Measurements from ENCODE around the gene TLL2.

The TLL2 gene

GRCh38 chr10:96512524-96513304 is 1.0 kb downstream of the TLL2 start:
- TF ChIP-seq CTCF (IDR thresholded peaks at IDR 0.05; ENCODE audit: low read length) (no peak), EZH2 (optimal IDR thresholded peaks at IDR 0.05; ENCODE audit: low read depth, low read length) (no peak), EZH2phosphoT487 (IDR thresholded peaks at IDR 0.05; ENCODE audit: low read length) (no peak)
- Histone ChIP-seq H3K4me2 (ENCODE audit: low read depth, low read length) (peak overlapping the region; percentile 99), H4K20me1 (ENCODE audit: insufficient read depth, low read length) (no peaks in the 10 kb centered on the region), H3K79me2 (ENCODE audit: low read length) (no peaks in the 10 kb centered on the region), H3K27me3 (replicated peaks; ENCODE audit: insufficient read depth, low read length) (peaks cover 15% of the 10 kb centered on the region), H3K9ac (ENCODE audit: low read length) (no peak overlapping the region), H3K27ac (ENCODE audit: low read length) (no peak overlapping the region), H3F3A (ENCODE audit: insufficient read depth, low read length) (peaks cover 17% of the 10 kb centered on the region; the same call in 1 of the 2 replicates), H3K9me2 (replicated peaks; ENCODE audit: insufficient read depth, low read length) (no peaks in the 10 kb centered on the region), H2AFZ (ENCODE audit: low read length) (peak overlapping the region; percentile 84), H3K9me3 (replicated peaks; ENCODE audit: insufficient read depth, low read length) (no peaks in the 10 kb centered on the region), H3K4me3 (ENCODE audit: low read length) (peak overlapping the region; percentile 73), H3K4me1 (ENCODE audit: low read length) (peaks cover 13% of the 10 kb centered on the region), H3K36me3 (replicated peaks; ENCODE audit: insufficient read depth, low read length) (no peaks in the 10 kb centered on the region)
- no peak for DNase-seq

GRCh38 chr10:96511044-96511945 is 2.4 kb downstream of the TLL2 start:
- DNase-seq = no peak
- Histone ChIP-seq H2AFZ (ENCODE audit: low read length) (no peak overlapping the region), H3K9me2 (replicated peaks; ENCODE audit: insufficient read depth, low read length) (no peaks in the 10 kb centered on the region), H3K4me3 (ENCODE audit: low read length) (no peak overlapping the region), H3K9me3 (replicated peaks; ENCODE audit: insufficient read depth, low read length) (no peaks in the 10 kb centered on the region), H3K9ac (ENCODE audit: low read length) (no peak overlapping the region), H3K36me3 (replicated peaks; ENCODE audit: insufficient read depth, low read length) (no peaks in the 10 kb centered on the region), H3K79me2 (ENCODE audit: low read length) (no peaks in the 10 kb centered on the region), H3K4me2 (ENCODE audit: low read depth, low read length) (no peak overlapping the region), H3F3A (ENCODE audit: insufficient read depth, low read length) (peaks cover 17% of the 10 kb centered on the region; the same call in 1 of the 2 replicates), H3K4me1 (ENCODE audit: low read length) (peaks cover 13% of the 10 kb centered on the region), H3K27me3 (replicated peaks; ENCODE audit: insufficient read depth, low read length) (peaks cover 15% of the 10 kb centered on the region), H3K27ac (ENCODE audit: low read length) (no peak overlapping the region), H4K20me1 (ENCODE audit: insufficient read depth, low read length) (no peaks in the 10 kb centered on the region)
- TF ChIP-seq EZH2 (optimal IDR thresholded peaks at IDR 0.05; ENCODE audit: low read depth, low read length) (no peak), CTCF (IDR thresholded peaks at IDR 0.05; ENCODE audit: low read length) (peak; percentile 63)

- H3K9ac ChIP-seq (ENCODE audit: low read length) = no peak overlapping the region
- DNase-seq = no peak
- H3K9me3 ChIP-seq (replicated peaks; ENCODE audit: insufficient read depth, low read length) = no peaks in the 10 kb centered on the region
- H3K36me3 ChIP-seq (replicated peaks; ENCODE audit: insufficient read depth, low read length) = no peaks in the 10 kb centered on the region
- no peaks in the 10 kb centered on the region for H3K79me2 ChIP-seq (ENCODE audit: low read length)
- no peak overlapping the region for H3K4me3 ChIP-seq (ENCODE audit: low read length)
- no peak overlapping the region for H3K4me2 ChIP-seq (ENCODE audit: low read depth, low read length)
- H3F3A ChIP-seq (ENCODE audit: insufficient read depth, low read length) = peaks cover 3% of the 10 kb centered on the region; the same call in 1 of the 2 replicates
- no peak for TF ChIP-seq CTCF (IDR thresholded peaks at IDR 0.05; ENCODE audit: low read length)
- no peak for TF ChIP-seq EZH2 (optimal IDR thresholded peaks at IDR 0.05; ENCODE audit: low read depth, low read length)
- TF ChIP-seq EZH2phosphoT487 (IDR thresholded peaks at IDR 0.05; ENCODE audit: low read length) = no peak
- peaks cover 15% of the 10 kb centered on the region for H3K27me3 ChIP-seq (replicated peaks; ENCODE audit: insufficient read depth, low read length)
- 0 out of 2 replicates have a peak, but pooled peaks cover under 1% of the 10 kb centered on the region for H3K4me1 ChIP-seq (ENCODE audit: low read length)
- H4K20me1 ChIP-seq (ENCODE audit: insufficient read depth, low read length) = no peaks in the 10 kb centered on the region
- no peak overlapping the region for H2AFZ ChIP-seq (ENCODE audit: low read length)
- no peaks in the 10 kb centered on the region for H3K9me2 ChIP-seq (replicated peaks; ENCODE audit: insufficient read depth, low read length)
- no peak overlapping the region for H3K27ac ChIP-seq (ENCODE audit: low read length)
Measured at GRCh38 chr10:96509017-96509641, 4.6 kb downstream of the TLL2 start.
